IMR-90 (cell line): ENCODE data around the gene RERE. TPM values are rescaled to one million over a fixed set of nuclear protein-coding genes. Genes with fewer than 3 reads are reported as not detected.

Experiments
- ATAC-seq: fragments of 200-7000 bp; cut with Tn5 transposase; 2 replicates; pipeline ENCODE4 v1.9.1; 2020; ENCODE audit warnings: low read depth, mild to moderate bottlenecking, moderate library complexity
- BruUV-seq: library from RNA; stranded (reverse); fragments of 400-500 nt; replicated peaks from 2 replicates; lab custom pipeline; 2021; lab: Mats Ljungman, UMichigan
- CTCF ChIA-PET: fragments of 300-600 bp; formaldehyde crosslinking; extraction: SDS; loops from one replicate; lab custom pipeline; 2021; ENCODE audit warnings: antibody characterized with exemption; lab: Yijun Ruan, JAX
- POLR2A ChIA-PET: fragments of 300-600 bp; sonication (Branson Sonifier 250); formaldehyde crosslinking; loops from one replicate; lab custom pipeline; 2022; ENCODE audit warnings: antibody characterized with exemption; ENCODE audit not compliant: unreplicated experiment; lab: Charles Lee
- DNase-seq: peaks from one replicate; pipeline ENCODE4 v3.0.0; 2013
- H2AFZ ChIP-seq: replicated peaks from 2 replicates; pipeline ENCODE3; 2013; ENCODE audit warnings: low read length, mild to moderate bottlenecking; ENCODE audit not compliant: poor library complexity
- H2AK5ac ChIP-seq: 2 replicates; pipeline ENCODE4 v1.6.1; 2013; ENCODE audit warnings: low read depth, low read length, inconsistent platforms
- H2AK9ac ChIP-seq: replicated peaks from 2 replicates; pipeline ENCODE3; 2013; ENCODE audit warnings: mild to moderate bottlenecking, low read depth, low read length, moderate library complexity; ENCODE audit not compliant: poor library complexity
- H2BK120ac ChIP-seq: 2 replicates; pipeline ENCODE4 v1.6.1; 2013; ENCODE audit warnings: low read depth, low read length, inconsistent platforms
- H2BK15ac ChIP-seq: 3 replicates; pipeline ENCODE4 v1.6.1; 2013; ENCODE audit warnings: low read depth, low read length, inconsistent platforms
- H2BK20ac ChIP-seq: 2 replicates; pipeline ENCODE4 v1.6.1; 2013; ENCODE audit warnings: low read depth, mild to moderate bottlenecking, inconsistent platforms, low read length, moderate library complexity
- H2BK5ac ChIP-seq: 2 replicates; pipeline ENCODE4 v1.6.1; 2013; ENCODE audit warnings: mild to moderate bottlenecking, low read depth, low read length, inconsistent platforms; ENCODE audit not compliant: poor library complexity, severe bottlenecking
- H3K14ac ChIP-seq: replicated peaks from 2 replicates; pipeline ENCODE4 v1.6.1; 2013; ENCODE audit warnings: low read depth, low read length, inconsistent platforms
- H3K18ac ChIP-seq: 2 replicates; pipeline ENCODE4 v1.6.1; 2013; ENCODE audit warnings: low read depth, low read length, control low read depth
- H3K23ac ChIP-seq: 2 replicates; pipeline ENCODE4 v1.6.1; 2013; ENCODE audit warnings: low read depth, low read length, inconsistent platforms
- H3K27ac ChIP-seq: 2 replicates; pipeline ENCODE4 v1.5.1; 2013; ENCODE audit warnings: mild to moderate bottlenecking, control low read depth, low read length; ENCODE audit not compliant: insufficient read depth
- H3K27me3 ChIP-seq: 2 replicates; pipeline ENCODE4 v1.6.1; 2013; ENCODE audit warnings: low read length; ENCODE audit not compliant: control insufficient read depth, insufficient read depth
- H3K36me3 ChIP-seq: 2 replicates; pipeline ENCODE4 v1.6.1; 2013; ENCODE audit warnings: low read length, mixed read lengths; ENCODE audit not compliant: control insufficient read depth, insufficient read depth
- H3K4ac ChIP-seq: 2 replicates; pipeline ENCODE4 v1.6.1; 2013; ENCODE audit warnings: low read depth, low read length, inconsistent platforms
- H3K4me1 ChIP-seq: 2 replicates; pipeline ENCODE4 v1.6.1; 2013; ENCODE audit warnings: low read length, mixed read lengths; ENCODE audit not compliant: control insufficient read depth, insufficient read depth
- H3K4me2 ChIP-seq: 2 replicates; pipeline ENCODE4 v1.6.1; 2013; ENCODE audit warnings: low read depth, mild to moderate bottlenecking, control low read depth, low read length, moderate library complexity
- H3K4me3 ChIP-seq: 2 replicates; pipeline ENCODE4 v1.5.1; 2013; ENCODE audit warnings: low read depth, mild to moderate bottlenecking, control low read depth, low read length, moderate library complexity; ENCODE audit not compliant: insufficient read depth
- H3K56ac ChIP-seq: 2 replicates; pipeline ENCODE4 v1.6.1; 2013; ENCODE audit warnings: low read length, inconsistent platforms; ENCODE audit not compliant: insufficient read depth; ENCODE audit errors: extremely low read depth
- H3K79me1 ChIP-seq, 2 experiments: 2 replicates each; pipeline ENCODE4 v1.6.1; 2013; ENCODE audit warnings: low read length in 2 of 2, inconsistent platforms in 1 of 2, low read depth in 1 of 2
- H3K9ac ChIP-seq: 2 replicates; pipeline ENCODE4 v1.6.1; 2013; ENCODE audit warnings: low read depth, low read length, control low read depth
- H3K9me1 ChIP-seq: 2 replicates; pipeline ENCODE4 v1.6.1; 2013; ENCODE audit warnings: low read length, inconsistent platforms; ENCODE audit not compliant: insufficient read depth
- H3K9me3 ChIP-seq: 2 replicates; pipeline ENCODE4 v1.6.1; 2013; ENCODE audit warnings: low read length; ENCODE audit not compliant: control insufficient read depth, insufficient read depth
- H4K20me1 ChIP-seq: 2 replicates; pipeline ENCODE4 v1.6.1; 2013; ENCODE audit warnings: low read length, inconsistent platforms; ENCODE audit not compliant: insufficient read depth
- H4K5ac ChIP-seq: 2 replicates; pipeline ENCODE4 v1.6.1; 2013; ENCODE audit warnings: mild to moderate bottlenecking, low read depth, low read length, control low read depth
- H4K8ac ChIP-seq, 2 experiments: 2 replicates each; pipeline ENCODE4 v1.6.1; 2013; ENCODE audit warnings: low read depth in 2 of 2, low read length in 2 of 2, control low read depth in 1 of 2, inconsistent platforms in 1 of 2
- H4K91ac ChIP-seq: 2 replicates; pipeline ENCODE4 v1.6.1; 2013; ENCODE audit warnings: low read depth, low read length, inconsistent platforms; ENCODE audit not compliant: insufficient read depth
- FOS ChIP-seq: fragments of 150-350 bp; IDR thresholded peaks from 2 replicates; pipeline ENCODE4 v1.6.1; 2016; ENCODE audit warnings: low read depth, low read length
- MAFK ChIP-seq: IDR thresholded peaks from 2 replicates; pipeline ENCODE4 v1.6.1; 2012; ENCODE audit warnings: low read depth, low read length, improper control_type of control experiment
- MAZ ChIP-seq: IDR thresholded peaks from 2 replicates; pipeline ENCODE4 v1.6.1; 2012; ENCODE audit warnings: low read depth, mild to moderate bottlenecking, low read length, improper control_type of control experiment, moderate library complexity, borderline replicate concordance
- MXI1 ChIP-seq: IDR thresholded peaks from 2 replicates; pipeline ENCODE4 v1.6.1; 2012; ENCODE audit warnings: low read depth, mild to moderate bottlenecking, low read length, moderate library complexity, borderline replicate concordance
- NFE2L2 ChIP-seq: fragments of 150-350 bp; IDR thresholded peaks from 2 replicates; pipeline ENCODE4 v1.6.1; 2016; ENCODE audit warnings: low read depth, mild to moderate bottlenecking, low read length
- RFX5 ChIP-seq: IDR thresholded peaks from 2 replicates; pipeline ENCODE4 v1.8.0; 2012; ENCODE audit warnings: low read depth, mild to moderate bottlenecking, low read length, moderate library complexity
- SMC3 ChIP-seq: fragments of 150-350 bp; IDR thresholded peaks from 2 replicates; pipeline ENCODE4 v1.6.1; 2016; ENCODE audit warnings: low read depth, mild to moderate bottlenecking, antibody characterized with exemption, low read length, moderate library complexity
- WGBS, 2 experiments: methylation state at CpG; one replicate each; pipeline versions ENCODE4 v1.1.5 to v1.1.7; 2013; ENCODE audit warnings: missing lambda C conversion rate in 2 of 2; ENCODE audit not compliant: insufficient read length in 1 of 2; ENCODE audit errors: extremely low coverage in 2 of 2; 5-methylcytosine and 5-hydroxymethylcytosine counted together
- dilution Hi-C: fragments of 300-500 bp; cut with HindIII; formaldehyde crosslinking; loops from one replicate; pipeline ENCODE4 v1.14.3; 2018; ENCODE audit warnings: low sequenced_read_pairs; ENCODE audit not compliant: unreplicated experiment
- in situ Hi-C: fragments of 300-500 bp; cut with MboI; formaldehyde crosslinking; loops from 3 replicates; pipeline ENCODE4 v1.14.3; 2019; ENCODE audit warnings: low sequenced_read_pairs, inconsistent platforms, mixed read lengths
- intact Hi-C: fragments of 100-400 bp; cut with micrococcal nuclease; formaldehyde crosslinking; loops from 2 replicates; pipeline ENCODE4 v1.10.0; 2022
- polyA plus RNA-seq, 3 experiments: library from polyadenylated mRNA; depleted of rRNA; stranded (reverse); fragments of >200 nt; gene quantifications; 2 replicates each; pipeline ENCODE4 v1.2.3, GENCODE V29; 2012; ENCODE audit warnings: low replicate concordance in 1 of 3
- total RNA-seq: library from RNA; depleted of rRNA; stranded (reverse); fragments of >200 nt; gene quantifications from 2 replicates; pipeline ENCODE4 v1.2.3, GENCODE V29; 2012
- TF ChIP-seq, protein P1 (sequence below): conservative IDR thresholded peaks from 2 replicates; pipeline ENCODE4 v1.5.1; 2012; ENCODE audit warnings: mild to moderate bottlenecking, low read depth, low read length, improper control_type of control experiment
- TF ChIP-seq, protein P2 (sequence below): fragments of 150-350 bp; IDR thresholded peaks from 2 replicates; pipeline ENCODE4 v1.6.1; 2016; ENCODE audit warnings: low read depth, mild to moderate bottlenecking, low read length, moderate library complexity, borderline replicate concordance

Gene RERE
- total and polyA plus RNA-seq, 2 of the 4 experiments (the other 2 are of a cell fraction) = 11.5 to 25.1 TPM

DNA sequence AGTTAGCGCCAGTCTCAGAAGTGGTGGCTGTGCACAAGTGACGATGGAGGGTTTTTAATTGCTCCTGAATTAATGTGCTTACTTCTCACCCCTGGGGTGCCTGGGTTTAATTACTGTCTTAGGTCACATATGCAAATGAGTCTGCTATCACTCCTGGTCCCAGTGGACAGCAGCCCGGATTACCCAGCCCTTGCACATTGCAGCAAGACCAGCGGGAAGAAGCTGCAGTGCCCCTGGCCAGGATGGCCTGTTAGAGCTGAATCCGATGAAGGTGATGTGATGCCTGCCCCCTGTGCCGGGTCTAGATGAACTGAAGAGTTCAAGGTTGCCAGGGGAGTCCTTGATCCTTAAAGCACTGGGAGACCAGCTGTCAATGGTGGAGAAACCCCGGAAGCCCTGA is 36.8 kb upstream of the RERE start:
- no peaks in the 10 kb centered on the region for H3K9me3 ChIP-seq
- BruUV-seq = no TSS peak
- POLR2A ChIA-PET = no interaction called here
- H2BK120ac ChIP-seq = no peak overlapping the region
- H4K5ac ChIP-seq = no peak overlapping the region
- in situ Hi-C loops (loop anchor here (25.0 kb wide), 1 partner anchor 867 kb away; no protein-coding TSS in a partner anchor), dilution Hi-C loops (no loop called here), intact Hi-C loops (loop anchor here (10.0 kb wide), 1 partner anchor 389 kb away; no protein-coding TSS in a partner anchor)
- H3K4me3 ChIP-seq = no peak overlapping the region
- TF ChIP-seq, protein P1, sequence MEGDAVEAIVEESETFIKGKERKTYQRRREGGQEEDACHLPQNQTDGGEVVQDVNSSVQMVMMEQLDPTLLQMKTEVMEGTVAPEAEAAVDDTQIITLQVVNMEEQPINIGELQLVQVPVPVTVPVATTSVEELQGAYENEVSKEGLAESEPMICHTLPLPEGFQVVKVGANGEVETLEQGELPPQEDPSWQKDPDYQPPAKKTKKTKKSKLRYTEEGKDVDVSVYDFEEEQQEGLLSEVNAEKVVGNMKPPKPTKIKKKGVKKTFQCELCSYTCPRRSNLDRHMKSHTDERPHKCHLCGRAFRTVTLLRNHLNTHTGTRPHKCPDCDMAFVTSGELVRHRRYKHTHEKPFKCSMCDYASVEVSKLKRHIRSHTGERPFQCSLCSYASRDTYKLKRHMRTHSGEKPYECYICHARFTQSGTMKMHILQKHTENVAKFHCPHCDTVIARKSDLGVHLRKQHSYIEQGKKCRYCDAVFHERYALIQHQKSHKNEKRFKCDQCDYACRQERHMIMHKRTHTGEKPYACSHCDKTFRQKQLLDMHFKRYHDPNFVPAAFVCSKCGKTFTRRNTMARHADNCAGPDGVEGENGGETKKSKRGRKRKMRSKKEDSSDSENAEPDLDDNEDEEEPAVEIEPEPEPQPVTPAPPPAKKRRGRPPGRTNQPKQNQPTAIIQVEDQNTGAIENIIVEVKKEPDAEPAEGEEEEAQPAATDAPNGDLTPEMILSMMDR = no peak
- TF ChIP-seq MAFK (no peak), MAZ (no peak), FOS (no peak), RFX5 (no peak), MXI1 (no peak), NFE2L2 (no peak), SMC3 (no peak)
- TF ChIP-seq, protein P2, sequence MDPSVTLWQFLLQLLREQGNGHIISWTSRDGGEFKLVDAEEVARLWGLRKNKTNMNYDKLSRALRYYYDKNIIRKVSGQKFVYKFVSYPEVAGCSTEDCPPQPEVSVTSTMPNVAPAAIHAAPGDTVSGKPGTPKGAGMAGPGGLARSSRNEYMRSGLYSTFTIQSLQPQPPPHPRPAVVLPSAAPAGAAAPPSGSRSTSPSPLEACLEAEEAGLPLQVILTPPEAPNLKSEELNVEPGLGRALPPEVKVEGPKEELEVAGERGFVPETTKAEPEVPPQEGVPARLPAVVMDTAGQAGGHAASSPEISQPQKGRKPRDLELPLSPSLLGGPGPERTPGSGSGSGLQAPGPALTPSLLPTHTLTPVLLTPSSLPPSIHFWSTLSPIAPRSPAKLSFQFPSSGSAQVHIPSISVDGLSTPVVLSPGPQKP = no peak
- 84% methylated on average over 5 of the region's 7 CpGs; no CpG with 5 or more reads in 1 of the 2 experiments for WGBS, 2 experiments
- no peaks in the 10 kb centered on the region for H3K27me3 ChIP-seq
- H2BK15ac ChIP-seq = no peak overlapping the region
- H2BK5ac ChIP-seq = no peak overlapping the region
- no peak overlapping the region for H4K91ac ChIP-seq
- H3K56ac ChIP-seq = no peak overlapping the region
- no peak overlapping the region for H2BK20ac ChIP-seq
- H3K14ac ChIP-seq = no peak overlapping the region
- peaks cover 0 to 7% of the 10 kb centered on the region in 2 experiments; a peak in 3 of 4 replicates for H3K79me1 ChIP-seq
- no peak overlapping the region for H3K18ac ChIP-seq
- DNase-seq (no peak), ATAC-seq (no peak)
- H3K36me3 ChIP-seq = peaks cover 17% of the 10 kb centered on the region
- no peak overlapping the region for H4K8ac ChIP-seq
- no peak overlapping the region for H3K9ac ChIP-seq
- H3K4me2 ChIP-seq = no peak overlapping the region
- H3K23ac ChIP-seq = no peak overlapping the region
- peak overlapping the region; percentile 28 for H2AFZ ChIP-seq
- CTCF ChIA-PET = no interaction called here
- no peak overlapping the region for H3K27ac ChIP-seq
- no peak overlapping the region for H2AK9ac ChIP-seq
- peaks cover 26% of the 10 kb centered on the region for H4K20me1 ChIP-seq
- H2AK5ac ChIP-seq = no peak overlapping the region
- peaks cover 3% of the 10 kb centered on the region; the same call in 1 of the 2 replicates for H3K9me1 ChIP-seq
- no peak overlapping the region for H3K4ac ChIP-seq
- H3K4me1 ChIP-seq = peaks cover 7% of the 10 kb centered on the region
